Endothelial cell (in vitro differentiated cells): Measurements from ENCODE around the gene PAWR. TPM values are rescaled to one million over a fixed set of nuclear protein-coding genes. Genes with fewer than 3 reads are reported as not detected.

ENCODE experiments used
- DNase-seq: peaks from one replicate; pipeline ENCODE4 v3.0.0; 2021; ENCODE audit warnings: low spot score
- H3K27ac Mint-ChIP-seq: one replicate; pipeline ENCODE4 v1.8.0; 2021; ENCODE audit warnings: mixed read lengths, inconsistent platforms; ENCODE audit not compliant: unreplicated experiment
- H3K27me3 Mint-ChIP-seq: one replicate; pipeline ENCODE4 v1.8.0; 2021; ENCODE audit warnings: mild to moderate bottlenecking, moderate library complexity, mixed read lengths, inconsistent platforms; ENCODE audit not compliant: unreplicated experiment
- H3K36me3 Mint-ChIP-seq: one replicate; pipeline ENCODE4 v1.8.0; 2021; ENCODE audit warnings: mild to moderate bottlenecking, low read depth, mixed read lengths, inconsistent platforms; ENCODE audit not compliant: unreplicated experiment
- H3K4me1 Mint-ChIP-seq: one replicate; pipeline ENCODE4 v1.8.0; 2021; ENCODE audit warnings: mild to moderate bottlenecking, mixed read lengths, inconsistent platforms; ENCODE audit not compliant: unreplicated experiment
- H3K4me3 Mint-ChIP-seq: one replicate; pipeline ENCODE4 v1.8.0; 2021; ENCODE audit warnings: mild to moderate bottlenecking, mixed read lengths, inconsistent platforms; ENCODE audit not compliant: unreplicated experiment
- H3K9me3 Mint-ChIP-seq: one replicate; pipeline ENCODE4 v1.8.0; 2021; ENCODE audit warnings: mixed read lengths, inconsistent platforms; ENCODE audit not compliant: unreplicated experiment
- total RNA-seq: library from RNA; stranded (reverse); fragmentation: NEBNext Ultra II Directional; extraction: Animal tissue kit (Norgen Biotek cat#: 25700); gene quantifications from one replicate; pipeline ENCODE4 v1.2.1, GENCODE V29; 2021; ENCODE audit not compliant: unreplicated experiment
- TF ChIP-seq, protein P1 (sequence below): fragments of 200-600 bp; sonication (generic); IDR thresholded peaks from one replicate; pipeline ENCODE4 v1.5.0; 2021; ENCODE audit warnings: antibody characterized with exemption; ENCODE audit not compliant: unreplicated experiment

Gene PAWR
- total RNA-seq, 1 donor from 2014 or later: 92.3 TPM

- Mint-ChIP-seq H3K4me3 (no peak overlapping the region), H3K27ac (no peak overlapping the region), H3K9me3 (no peaks in the 10 kb centered on the region), H3K36me3 (peaks cover 8% of the 10 kb centered on the region), H3K4me1 (no peaks in the 10 kb centered on the region), H3K27me3 (peaks cover 2% of the 10 kb centered on the region)
- no peak for DNase-seq
- TF ChIP-seq, protein P1, sequence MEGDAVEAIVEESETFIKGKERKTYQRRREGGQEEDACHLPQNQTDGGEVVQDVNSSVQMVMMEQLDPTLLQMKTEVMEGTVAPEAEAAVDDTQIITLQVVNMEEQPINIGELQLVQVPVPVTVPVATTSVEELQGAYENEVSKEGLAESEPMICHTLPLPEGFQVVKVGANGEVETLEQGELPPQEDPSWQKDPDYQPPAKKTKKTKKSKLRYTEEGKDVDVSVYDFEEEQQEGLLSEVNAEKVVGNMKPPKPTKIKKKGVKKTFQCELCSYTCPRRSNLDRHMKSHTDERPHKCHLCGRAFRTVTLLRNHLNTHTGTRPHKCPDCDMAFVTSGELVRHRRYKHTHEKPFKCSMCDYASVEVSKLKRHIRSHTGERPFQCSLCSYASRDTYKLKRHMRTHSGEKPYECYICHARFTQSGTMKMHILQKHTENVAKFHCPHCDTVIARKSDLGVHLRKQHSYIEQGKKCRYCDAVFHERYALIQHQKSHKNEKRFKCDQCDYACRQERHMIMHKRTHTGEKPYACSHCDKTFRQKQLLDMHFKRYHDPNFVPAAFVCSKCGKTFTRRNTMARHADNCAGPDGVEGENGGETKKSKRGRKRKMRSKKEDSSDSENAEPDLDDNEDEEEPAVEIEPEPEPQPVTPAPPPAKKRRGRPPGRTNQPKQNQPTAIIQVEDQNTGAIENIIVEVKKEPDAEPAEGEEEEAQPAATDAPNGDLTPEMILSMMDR: no peak
These were observed 153.1 kb downstream of the PAWR start for GRCh38 chr12:79537675-79538074.

- Mint-ChIP-seq H3K27ac (no peak overlapping the region), H3K9me3 (no peaks in the 10 kb centered on the region), H3K4me3 (no peak overlapping the region), H3K4me1 (no peaks in the 10 kb centered on the region), H3K36me3 (peaks cover 4% of the 10 kb centered on the region), H3K27me3 (peaks cover 2% of the 10 kb centered on the region)
- no peak for DNase-seq
- TF ChIP-seq, protein P1: no peak
These were observed 155.0 kb downstream of the PAWR start for GRCh38 chr12:79535751-79536150.

Other genes with a start within 250 kb of the PAWR start
- gene PPP1R12A, start 244.1 kb upstream of the PAWR start, total RNA-seq: 109 TPM